ENCODE measurements around the gene MAPK12. TPM values are rescaled to one million over a fixed set of nuclear protein-coding genes. Genes with fewer than 3 reads are reported as not detected.
A peak's percentile ranks its signal among the peaks of the same experiment; 100 is the strongest.

The MAPK12 gene
- total and polyA plus RNA-seq, 2 donors from 2014 or later = 13.4 to 15.9 TPM

DNA sequence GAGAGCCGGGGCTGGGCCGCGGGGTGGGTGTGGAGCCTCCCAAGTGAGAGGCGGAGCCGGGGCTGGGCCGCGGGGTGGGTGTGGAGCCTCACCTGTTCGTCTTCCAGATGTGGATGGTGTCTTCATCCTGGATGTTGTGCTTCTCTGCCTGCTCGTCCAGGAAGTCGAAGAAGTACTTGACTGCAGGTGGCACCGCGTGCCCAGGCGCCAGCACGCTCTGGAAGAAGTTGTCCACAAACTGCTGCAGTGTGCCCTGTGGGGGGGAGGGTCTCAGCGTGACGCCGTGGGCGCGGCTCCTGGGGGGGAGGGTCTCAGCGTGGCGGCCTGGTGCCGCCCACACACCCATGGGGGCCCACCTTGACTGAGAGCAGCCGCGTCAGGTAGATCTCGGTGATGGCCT lies 16.3 kb upstream of the MAPK12 start:
- H3K4me1 ChIP-seq (ENCODE audit: control insufficient read depth in 2 of 3, insufficient read depth in 2 of 3, low read depth in 1 of 3, low read length in 3 of 3) = peaks cover 0 to 4% (median 3%) of the 10 kb centered on the region in 3 donors
- H3K4me3 ChIP-seq (ENCODE audit: low read length in 3 of 3) = no peak overlapping the region
- TF ChIP-seq, protein P1, sequence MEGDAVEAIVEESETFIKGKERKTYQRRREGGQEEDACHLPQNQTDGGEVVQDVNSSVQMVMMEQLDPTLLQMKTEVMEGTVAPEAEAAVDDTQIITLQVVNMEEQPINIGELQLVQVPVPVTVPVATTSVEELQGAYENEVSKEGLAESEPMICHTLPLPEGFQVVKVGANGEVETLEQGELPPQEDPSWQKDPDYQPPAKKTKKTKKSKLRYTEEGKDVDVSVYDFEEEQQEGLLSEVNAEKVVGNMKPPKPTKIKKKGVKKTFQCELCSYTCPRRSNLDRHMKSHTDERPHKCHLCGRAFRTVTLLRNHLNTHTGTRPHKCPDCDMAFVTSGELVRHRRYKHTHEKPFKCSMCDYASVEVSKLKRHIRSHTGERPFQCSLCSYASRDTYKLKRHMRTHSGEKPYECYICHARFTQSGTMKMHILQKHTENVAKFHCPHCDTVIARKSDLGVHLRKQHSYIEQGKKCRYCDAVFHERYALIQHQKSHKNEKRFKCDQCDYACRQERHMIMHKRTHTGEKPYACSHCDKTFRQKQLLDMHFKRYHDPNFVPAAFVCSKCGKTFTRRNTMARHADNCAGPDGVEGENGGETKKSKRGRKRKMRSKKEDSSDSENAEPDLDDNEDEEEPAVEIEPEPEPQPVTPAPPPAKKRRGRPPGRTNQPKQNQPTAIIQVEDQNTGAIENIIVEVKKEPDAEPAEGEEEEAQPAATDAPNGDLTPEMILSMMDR (IDR thresholded peaks at IDR 0.05; ENCODE audit: borderline replicate concordance, extremely low read depth, insufficient read depth) = no peak
- peaks cover 0 to 56% (median 19%) of the 10 kb centered on the region in 3 donors for H3K36me3 ChIP-seq (ENCODE audit: control insufficient read depth in 2 of 3, insufficient read depth in 3 of 3, low read length in 3 of 3)
- no peaks in the 10 kb centered on the region for H3K27me3 ChIP-seq (ENCODE audit: control insufficient read depth, insufficient read depth, low read length)
- no peak overlapping the region for H3K9ac ChIP-seq (ENCODE audit: low read length in 3 of 3)
- no peak overlapping the region for H3K27ac ChIP-seq (ENCODE audit: low read depth in 2 of 2, low read length in 2 of 2)
- no peaks in the 10 kb centered on the region for H3K9me3 ChIP-seq (ENCODE audit: control insufficient read depth in 2 of 3, insufficient read depth in 1 of 3, low read length in 3 of 3)
- DNase-seq (no peak), FAIRE-seq (no peak)
- intact Hi-C loops (cut with DNase I) = no loop called here

DNA sequence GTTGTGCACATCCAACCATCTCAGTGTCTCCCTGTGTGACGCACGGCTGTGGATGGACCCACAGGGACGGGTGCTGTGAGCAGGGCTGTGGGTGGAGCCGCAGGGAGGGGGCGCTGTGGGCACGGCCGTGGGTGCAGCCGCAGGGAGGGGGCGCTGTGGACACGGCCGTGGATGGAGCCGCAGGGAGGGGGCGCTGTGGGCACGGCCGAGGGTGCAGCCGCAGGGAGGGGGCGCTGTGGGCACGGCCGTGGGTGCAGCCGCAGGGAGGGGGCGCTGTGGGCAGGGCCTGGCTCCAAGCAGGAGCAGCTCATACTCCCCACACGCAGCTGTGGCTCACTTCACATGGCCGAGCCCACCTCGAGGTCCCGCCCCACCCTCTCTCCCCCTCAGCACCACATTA lies 14.7 kb upstream of the MAPK12 start:
- Histone ChIP-seq H3K27me3 (ENCODE audit: control insufficient read depth, insufficient read depth, low read length) (no peaks in the 10 kb centered on the region), H3K4me3 (ENCODE audit: low read length in 3 of 3) (no peak overlapping the region), H3K27ac (ENCODE audit: low read depth in 2 of 2, low read length in 2 of 2) (no peak overlapping the region), H3K9me3 (ENCODE audit: control insufficient read depth in 2 of 3, insufficient read depth in 1 of 3, low read length in 3 of 3) (no peaks in the 10 kb centered on the region), H3K4me1 (ENCODE audit: control insufficient read depth in 2 of 3, insufficient read depth in 2 of 3, low read depth in 1 of 3, low read length in 3 of 3) (peaks cover 0 to 7% (median 3%) of the 10 kb centered on the region in 3 donors), H3K36me3 (ENCODE audit: control insufficient read depth in 2 of 3, insufficient read depth in 3 of 3, low read length in 3 of 3) (peaks cover 0 to 44% (median 15%) of the 10 kb centered on the region in 3 donors), H3K9ac (ENCODE audit: low read length in 3 of 3) (no peak overlapping the region)
- DNase-seq (peak in 3 of 5 donors; percentile 50 to 91 (median 53)), FAIRE-seq (no peak)
- TF ChIP-seq, protein P1 (IDR thresholded peaks at IDR 0.05; ENCODE audit: borderline replicate concordance, extremely low read depth, insufficient read depth) = peak; percentile 62
- intact Hi-C loops (cut with DNase I) = no loop called here

DNA sequence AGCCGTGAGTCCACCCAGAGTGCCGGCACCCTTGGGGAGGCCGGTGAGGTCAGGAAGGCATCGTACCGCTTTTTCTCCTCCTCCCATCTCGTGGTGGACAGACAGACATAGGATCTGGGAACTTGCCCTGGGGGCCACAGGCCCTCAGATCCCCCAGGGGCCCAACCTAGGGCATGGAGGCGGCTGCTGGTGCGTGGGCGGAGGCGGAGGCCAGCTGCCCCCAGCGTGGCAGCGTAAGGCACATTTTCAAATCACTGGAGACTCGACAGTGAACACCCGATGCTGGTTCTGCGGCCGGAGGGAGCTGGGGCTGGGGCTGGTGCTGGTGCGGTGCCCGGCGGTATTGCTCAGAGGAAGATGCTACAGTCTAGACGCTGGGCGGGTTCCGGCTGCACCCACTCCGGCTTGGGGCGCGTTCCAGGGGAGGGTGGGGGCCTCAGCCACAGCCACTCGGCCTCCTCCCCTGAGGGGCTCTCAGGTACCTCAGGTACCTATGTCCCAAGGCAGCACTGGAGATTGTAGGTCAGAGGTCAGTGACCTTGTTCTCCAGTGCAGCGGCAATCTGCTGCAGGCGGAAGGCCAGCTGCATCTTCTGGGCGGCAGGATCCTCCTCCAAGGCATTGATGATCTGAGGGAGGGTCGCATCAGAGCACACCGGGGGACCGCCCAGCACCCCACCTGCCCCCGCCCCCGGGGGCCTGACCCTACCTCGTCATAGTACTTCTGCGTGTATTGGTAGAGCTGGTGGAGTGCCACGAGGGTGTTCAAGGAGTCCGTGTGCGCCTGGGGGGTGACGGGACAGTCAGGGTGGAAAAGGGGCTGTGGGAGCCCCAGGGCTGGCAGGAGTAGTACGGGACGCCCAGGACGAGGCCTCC lies 13.9 kb upstream of the MAPK12 start:
- Histone ChIP-seq H3K4me3 (ENCODE audit: low read length in 3 of 3) (no peak overlapping the region), H3K27ac (ENCODE audit: low read depth in 2 of 2, low read length in 2 of 2) (no peak overlapping the region), H3K4me1 (ENCODE audit: control insufficient read depth in 2 of 3, insufficient read depth in 2 of 3, low read depth in 1 of 3, low read length in 3 of 3) (peaks cover 0 to 14% (median 3%) of the 10 kb centered on the region in 3 donors), H3K9me3 (ENCODE audit: control insufficient read depth in 2 of 3, insufficient read depth in 1 of 3, low read length in 3 of 3) (no peaks in the 10 kb centered on the region), H3K27me3 (ENCODE audit: control insufficient read depth, insufficient read depth, low read length) (no peaks in the 10 kb centered on the region), H3K36me3 (ENCODE audit: control insufficient read depth in 2 of 3, insufficient read depth in 3 of 3, low read length in 3 of 3) (peaks cover 0 to 40% (median 12%) of the 10 kb centered on the region in 3 donors), H3K9ac (ENCODE audit: low read length in 3 of 3) (no peak overlapping the region)
- TF ChIP-seq, protein P1 (IDR thresholded peaks at IDR 0.05; ENCODE audit: borderline replicate concordance, extremely low read depth, insufficient read depth) = no peak
- DNase-seq (no peak), FAIRE-seq (no peak)
- intact Hi-C loops (cut with DNase I) = no loop called here
